Uterus (tissue), 2 donors: ENCODE data around the gene EPHA6.

Source experiments
- POLR2A ChIP-seq, 2 donors: fragments of 450-650 bp; IDR thresholded peaks; one replicate each; pipeline ENCODE4 v1.6.1; 2016; ENCODE audit warnings: antibody characterized with exemption in 2 of 2, mild to moderate bottlenecking in 1 of 2, moderate library complexity in 1 of 2
- TF ChIP-seq, protein P1 (sequence below), 4 experiments: fragments of 200-600 bp in 2 of 4; fragments of 450-650 bp in 2 of 4; sonication (generic) in 2 of 4; IDR thresholded peaks; one replicate each; pipeline ENCODE4 v1.5.1; 2016 to 2019; ENCODE audit warnings: antibody characterized with exemption in 4 of 4, mild to moderate bottlenecking in 2 of 4, moderate library complexity in 1 of 4

DNA sequence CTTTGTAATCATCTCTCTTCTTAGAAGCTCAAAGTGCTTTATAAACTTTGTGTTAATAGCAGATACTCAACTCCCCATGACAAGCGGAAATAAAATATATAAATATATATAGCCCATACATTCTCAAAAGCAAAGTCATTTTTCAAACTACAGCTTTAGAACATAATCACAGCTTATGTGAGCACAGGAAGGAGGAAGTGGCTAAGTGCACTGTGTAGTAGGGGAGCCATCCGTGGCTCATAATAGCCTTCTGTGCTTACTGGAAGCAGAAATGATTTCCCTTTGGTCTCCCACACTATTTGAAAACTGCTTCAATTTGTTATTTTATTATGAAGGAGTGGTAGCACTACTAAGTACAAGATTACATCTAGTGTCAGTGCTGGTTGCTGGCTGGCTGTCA is 798.7 kb downstream of the EPHA6 start:
- TF ChIP-seq, protein P1, sequence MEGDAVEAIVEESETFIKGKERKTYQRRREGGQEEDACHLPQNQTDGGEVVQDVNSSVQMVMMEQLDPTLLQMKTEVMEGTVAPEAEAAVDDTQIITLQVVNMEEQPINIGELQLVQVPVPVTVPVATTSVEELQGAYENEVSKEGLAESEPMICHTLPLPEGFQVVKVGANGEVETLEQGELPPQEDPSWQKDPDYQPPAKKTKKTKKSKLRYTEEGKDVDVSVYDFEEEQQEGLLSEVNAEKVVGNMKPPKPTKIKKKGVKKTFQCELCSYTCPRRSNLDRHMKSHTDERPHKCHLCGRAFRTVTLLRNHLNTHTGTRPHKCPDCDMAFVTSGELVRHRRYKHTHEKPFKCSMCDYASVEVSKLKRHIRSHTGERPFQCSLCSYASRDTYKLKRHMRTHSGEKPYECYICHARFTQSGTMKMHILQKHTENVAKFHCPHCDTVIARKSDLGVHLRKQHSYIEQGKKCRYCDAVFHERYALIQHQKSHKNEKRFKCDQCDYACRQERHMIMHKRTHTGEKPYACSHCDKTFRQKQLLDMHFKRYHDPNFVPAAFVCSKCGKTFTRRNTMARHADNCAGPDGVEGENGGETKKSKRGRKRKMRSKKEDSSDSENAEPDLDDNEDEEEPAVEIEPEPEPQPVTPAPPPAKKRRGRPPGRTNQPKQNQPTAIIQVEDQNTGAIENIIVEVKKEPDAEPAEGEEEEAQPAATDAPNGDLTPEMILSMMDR (IDR thresholded peaks at IDR 0.05) = no peak
- no peak for TF ChIP-seq POLR2A (IDR thresholded peaks at IDR 0.05)
